ENCODE results near the gene BNC2.

The BNC2 gene

GRCh38 chr9:16869131-16869881, 1.2 kb downstream of the BNC2 start:
- no peak for DNase-seq (ENCODE audit: low read depth)

- no peak for DNase-seq (ENCODE audit: low read depth)
Observed at GRCh38 chr9:16868701-16869100, 1.8 kb downstream of the BNC2 start.

- no peak for DNase-seq (ENCODE audit: low read depth)
Observed at GRCh38 chr9:16867576-16868311, 2.7 kb downstream of the BNC2 start.

GRCh38 chr9:16866587-16866986, 3.9 kb downstream of the BNC2 start:
- DNase-seq (ENCODE audit: low read depth) = no peak

GRCh38 chr9:16864649-16865434, 5.6 kb downstream of the BNC2 start:
- DNase-seq (ENCODE audit: low read depth) = no peak

- DNase-seq (ENCODE audit: low read depth) = no peak
Observed at GRCh38 chr9:16848179-16848578, 22.3 kb downstream of the BNC2 start.

GRCh38 chr9:16846986-16847385, 23.5 kb downstream of the BNC2 start:
- DNase-seq (ENCODE audit: low read depth) = no peak

- DNase-seq (ENCODE audit: low read depth) = no peak
Observed at GRCh38 chr9:16846367-16846766, 24.1 kb downstream of the BNC2 start.

GRCh38 chr9:16834817-16835216, 35.7 kb downstream of the BNC2 start:
- DNase-seq (ENCODE audit: low read depth) = no peak

- DNase-seq (ENCODE audit: low read depth) = no peak
Observed at GRCh38 chr9:16833296-16833835, 37.1 kb downstream of the BNC2 start.

- no peak for DNase-seq (ENCODE audit: low read depth)
Observed at GRCh38 chr9:16832101-16832500, 38.4 kb downstream of the BNC2 start.

GRCh38 chr9:16830806-16831205, 39.7 kb downstream of the BNC2 start:
- no peak for DNase-seq (ENCODE audit: low read depth)

- DNase-seq (ENCODE audit: low read depth) = peak; percentile 79
Observed at GRCh38 chr9:16828340-16829281, 41.9 kb downstream of the BNC2 start.

- peak; percentile 32 for DNase-seq (ENCODE audit: low read depth)
Observed at GRCh38 chr9:16825971-16826625, 44.4 kb downstream of the BNC2 start.

GRCh38 chr9:16825331-16825725, 45.1 kb downstream of the BNC2 start:
- DNase-seq (ENCODE audit: low read depth) = peak; percentile 21

- DNase-seq (ENCODE audit: low read depth) = no peak
Observed at GRCh38 chr9:16824545-16825330, 45.7 kb downstream of the BNC2 start.

GRCh38 chr9:16823906-16824305, 46.6 kb downstream of the BNC2 start:
- DNase-seq (ENCODE audit: low read depth) = no peak

- no peak for DNase-seq (ENCODE audit: low read depth)
Observed at GRCh38 chr9:16821344-16821743, 49.1 kb downstream of the BNC2 start.

GRCh38 chr9:16817514-16817913, 53.0 kb downstream of the BNC2 start:
- DNase-seq (ENCODE audit: low read depth) = no peak

- DNase-seq (ENCODE audit: low read depth) = no peak
Observed at GRCh38 chr9:16817002-16817401, 53.5 kb downstream of the BNC2 start.
